ENCODE results near the gene RGS10.

DNA sequence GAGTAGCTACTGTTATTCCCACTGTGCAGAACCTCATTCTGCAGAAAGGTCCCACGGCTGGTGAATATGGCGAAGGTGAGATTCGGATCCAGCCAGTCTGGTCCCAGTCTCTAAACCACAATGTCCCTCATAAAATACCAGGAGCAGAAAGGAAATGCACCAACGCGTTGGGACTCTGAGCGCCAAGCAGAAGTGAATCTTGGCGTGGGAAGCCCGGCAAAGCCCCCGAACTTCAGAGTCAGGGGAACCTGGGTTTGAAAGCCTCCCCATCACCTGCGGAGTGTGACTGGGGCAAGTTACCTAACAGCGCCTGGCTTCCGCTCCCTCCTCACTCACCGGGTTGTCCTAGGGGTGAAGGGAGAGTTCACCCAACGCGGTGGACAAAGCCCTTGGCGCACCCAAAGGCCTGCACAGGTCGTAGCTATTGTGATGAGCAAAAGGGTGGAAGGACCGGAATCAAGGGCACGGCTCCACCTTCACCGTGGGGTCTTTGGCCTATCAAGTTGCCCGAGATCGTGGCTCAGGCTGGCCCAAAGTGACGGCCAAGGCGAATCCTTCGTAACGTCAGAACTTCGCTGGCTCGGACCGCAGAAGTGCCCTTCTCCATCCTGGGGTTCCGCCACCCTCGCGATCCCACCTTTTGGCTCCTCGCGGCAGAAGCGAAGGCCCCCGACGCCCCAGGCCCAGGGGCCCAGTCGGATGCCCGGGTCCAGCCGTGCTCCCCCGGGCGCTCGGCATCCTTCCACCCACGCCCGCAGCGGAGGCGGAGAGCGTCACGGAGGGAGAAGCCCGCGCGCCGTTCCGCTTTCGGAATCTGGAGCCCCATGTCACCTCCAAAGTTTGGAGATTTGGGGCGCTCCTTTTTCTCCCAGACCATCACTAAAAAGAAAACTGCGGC is 811 bp downstream of the RGS10 start:
- TF ChIP-seq, protein P1, sequence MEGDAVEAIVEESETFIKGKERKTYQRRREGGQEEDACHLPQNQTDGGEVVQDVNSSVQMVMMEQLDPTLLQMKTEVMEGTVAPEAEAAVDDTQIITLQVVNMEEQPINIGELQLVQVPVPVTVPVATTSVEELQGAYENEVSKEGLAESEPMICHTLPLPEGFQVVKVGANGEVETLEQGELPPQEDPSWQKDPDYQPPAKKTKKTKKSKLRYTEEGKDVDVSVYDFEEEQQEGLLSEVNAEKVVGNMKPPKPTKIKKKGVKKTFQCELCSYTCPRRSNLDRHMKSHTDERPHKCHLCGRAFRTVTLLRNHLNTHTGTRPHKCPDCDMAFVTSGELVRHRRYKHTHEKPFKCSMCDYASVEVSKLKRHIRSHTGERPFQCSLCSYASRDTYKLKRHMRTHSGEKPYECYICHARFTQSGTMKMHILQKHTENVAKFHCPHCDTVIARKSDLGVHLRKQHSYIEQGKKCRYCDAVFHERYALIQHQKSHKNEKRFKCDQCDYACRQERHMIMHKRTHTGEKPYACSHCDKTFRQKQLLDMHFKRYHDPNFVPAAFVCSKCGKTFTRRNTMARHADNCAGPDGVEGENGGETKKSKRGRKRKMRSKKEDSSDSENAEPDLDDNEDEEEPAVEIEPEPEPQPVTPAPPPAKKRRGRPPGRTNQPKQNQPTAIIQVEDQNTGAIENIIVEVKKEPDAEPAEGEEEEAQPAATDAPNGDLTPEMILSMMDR (IDR thresholded peaks at IDR 0.05) = no peak
- TF ChIP-seq MXD4 (CRISPR knock-in tag; IDR thresholded peaks at IDR 0.05; ENCODE audit: borderline replicate concordance) = no peak
- no peak for TF ChIP-seq SMAD3 (CRISPR knock-in tag; IDR thresholded peaks at IDR 0.05; ENCODE audit: borderline replicate concordance)
- no peak for TF ChIP-seq PRRX2 (CRISPR knock-in tag; IDR thresholded peaks at IDR 0.05)
- TF ChIP-seq, protein P2, sequence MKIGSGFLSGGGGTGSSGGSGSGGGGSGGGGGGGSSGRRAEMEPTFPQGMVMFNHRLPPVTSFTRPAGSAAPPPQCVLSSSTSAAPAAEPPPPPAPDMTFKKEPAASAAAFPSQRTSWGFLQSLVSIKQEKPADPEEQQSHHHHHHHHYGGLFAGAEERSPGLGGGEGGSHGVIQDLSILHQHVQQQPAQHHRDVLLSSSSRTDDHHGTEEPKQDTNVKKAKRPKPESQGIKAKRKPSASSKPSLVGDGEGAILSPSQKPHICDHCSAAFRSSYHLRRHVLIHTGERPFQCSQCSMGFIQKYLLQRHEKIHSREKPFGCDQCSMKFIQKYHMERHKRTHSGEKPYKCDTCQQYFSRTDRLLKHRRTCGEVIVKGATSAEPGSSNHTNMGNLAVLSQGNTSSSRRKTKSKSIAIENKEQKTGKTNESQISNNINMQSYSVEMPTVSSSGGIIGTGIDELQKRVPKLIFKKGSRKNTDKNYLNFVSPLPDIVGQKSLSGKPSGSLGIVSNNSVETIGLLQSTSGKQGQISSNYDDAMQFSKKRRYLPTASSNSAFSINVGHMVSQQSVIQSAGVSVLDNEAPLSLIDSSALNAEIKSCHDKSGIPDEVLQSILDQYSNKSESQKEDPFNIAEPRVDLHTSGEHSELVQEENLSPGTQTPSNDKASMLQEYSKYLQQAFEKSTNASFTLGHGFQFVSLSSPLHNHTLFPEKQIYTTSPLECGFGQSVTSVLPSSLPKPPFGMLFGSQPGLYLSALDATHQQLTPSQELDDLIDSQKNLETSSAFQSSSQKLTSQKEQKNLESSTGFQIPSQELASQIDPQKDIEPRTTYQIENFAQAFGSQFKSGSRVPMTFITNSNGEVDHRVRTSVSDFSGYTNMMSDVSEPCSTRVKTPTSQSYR (CRISPR knock-in tag; IDR thresholded peaks at IDR 0.05) = no peak
- TF ChIP-seq JAZF1 (CRISPR knock-in tag; IDR thresholded peaks at IDR 0.05) = no peak
- TF ChIP-seq, protein P3, sequence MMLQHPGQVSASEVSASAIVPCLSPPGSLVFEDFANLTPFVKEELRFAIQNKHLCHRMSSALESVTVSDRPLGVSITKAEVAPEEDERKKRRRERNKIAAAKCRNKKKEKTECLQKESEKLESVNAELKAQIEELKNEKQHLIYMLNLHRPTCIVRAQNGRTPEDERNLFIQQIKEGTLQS (CRISPR knock-in tag; conservative IDR thresholded peaks at IDR 0.05) = no peak
- TF ChIP-seq FOXP1 (CRISPR knock-in tag; IDR thresholded peaks at IDR 0.05; ENCODE audit: borderline replicate concordance) = no peak
- TF ChIP-seq MYBL2 (CRISPR knock-in tag; IDR thresholded peaks at IDR 0.05) = no peak
- TF ChIP-seq TEAD4 (CRISPR knock-in tag; IDR thresholded peaks at IDR 0.05) = no peak
- no peak for TF ChIP-seq NFYB (CRISPR knock-in tag; conservative IDR thresholded peaks at IDR 0.05; ENCODE audit: low read depth)
- TF ChIP-seq, protein P4, sequence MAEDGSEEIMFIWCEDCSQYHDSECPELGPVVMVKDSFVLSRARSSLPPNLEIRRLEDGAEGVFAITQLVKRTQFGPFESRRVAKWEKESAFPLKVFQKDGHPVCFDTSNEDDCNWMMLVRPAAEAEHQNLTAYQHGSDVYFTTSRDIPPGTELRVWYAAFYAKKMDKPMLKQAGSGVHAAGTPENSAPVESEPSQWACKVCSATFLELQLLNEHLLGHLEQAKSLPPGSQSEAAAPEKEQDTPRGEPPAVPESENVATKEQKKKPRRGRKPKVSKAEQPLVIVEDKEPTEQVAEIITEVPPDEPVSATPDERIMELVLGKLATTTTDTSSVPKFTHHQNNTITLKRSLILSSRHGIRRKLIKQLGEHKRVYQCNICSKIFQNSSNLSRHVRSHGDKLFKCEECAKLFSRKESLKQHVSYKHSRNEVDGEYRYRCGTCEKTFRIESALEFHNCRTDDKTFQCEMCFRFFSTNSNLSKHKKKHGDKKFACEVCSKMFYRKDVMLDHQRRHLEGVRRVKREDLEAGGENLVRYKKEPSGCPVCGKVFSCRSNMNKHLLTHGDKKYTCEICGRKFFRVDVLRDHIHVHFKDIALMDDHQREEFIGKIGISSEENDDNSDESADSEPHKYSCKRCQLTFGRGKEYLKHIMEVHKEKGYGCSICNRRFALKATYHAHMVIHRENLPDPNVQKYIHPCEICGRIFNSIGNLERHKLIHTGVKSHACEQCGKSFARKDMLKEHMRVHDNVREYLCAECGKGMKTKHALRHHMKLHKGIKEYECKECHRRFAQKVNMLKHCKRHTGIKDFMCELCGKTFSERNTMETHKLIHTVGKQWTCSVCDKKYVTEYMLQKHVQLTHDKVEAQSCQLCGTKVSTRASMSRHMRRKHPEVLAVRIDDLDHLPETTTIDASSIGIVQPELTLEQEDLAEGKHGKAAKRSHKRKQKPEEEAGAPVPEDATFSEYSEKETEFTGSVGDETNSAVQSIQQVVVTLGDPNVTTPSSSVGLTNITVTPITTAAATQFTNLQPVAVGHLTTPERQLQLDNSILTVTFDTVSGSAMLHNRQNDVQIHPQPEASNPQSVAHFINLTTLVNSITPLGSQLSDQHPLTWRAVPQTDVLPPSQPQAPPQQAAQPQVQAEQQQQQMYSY (CRISPR knock-in tag; IDR thresholded peaks at IDR 0.05) = no peak
- TF ChIP-seq ZNF416 (CRISPR knock-in tag; IDR thresholded peaks at IDR 0.05) = no peak

Data from WTC11 (cell line).